DMS53 (cell line): ENCODE data around the gene PAFAH1B2.

Experiments
- DNase-seq: peaks from one replicate; lab custom pipeline; 2025; lab: John Stamatoyannopoulos, UW

Gene PAFAH1B2

GRCh38 chr11:117188620-117189081, 44.6 kb downstream of the PAFAH1B2 start:
- DNase-seq: no peak

GRCh38 chr11:117189191-117189940, 45.3 kb downstream of the PAFAH1B2 start:
- DNase-seq: no peak

- DNase-seq: no peak
Measured at GRCh38 chr11:117189941-117190544, 46.0 kb downstream of the PAFAH1B2 start.

- DNase-seq: no peak
Measured at GRCh38 chr11:117191680-117192400, 47.8 kb downstream of the PAFAH1B2 start.

- no peak for DNase-seq
Measured at GRCh38 chr11:117192401-117192875, 48.4 kb downstream of the PAFAH1B2 start.

- DNase-seq: no peak
Measured at GRCh38 chr11:117193130-117194020, 49.3 kb downstream of the PAFAH1B2 start.

- DNase-seq: no peak
Measured at GRCh38 chr11:117194267-117194666, 50.2 kb downstream of the PAFAH1B2 start.

GRCh38 chr11:117195258-117195657, 51.2 kb downstream of the PAFAH1B2 start:
- no peak for DNase-seq

GRCh38 chr11:117195761-117196160, 51.7 kb downstream of the PAFAH1B2 start:
- no peak for DNase-seq

GRCh38 chr11:117197006-117197405, 52.9 kb downstream of the PAFAH1B2 start:
- no peak for DNase-seq

- peak; percentile 17 for DNase-seq
Measured at GRCh38 chr11:117197516-117198456, 53.7 kb downstream of the PAFAH1B2 start.

GRCh38 chr11:117198613-117199012, 54.5 kb downstream of the PAFAH1B2 start:
- DNase-seq: no peak

GRCh38 chr11:117199053-117199915, 55.2 kb downstream of the PAFAH1B2 start, which contains the start of gene TAGLN:
Gene TAGLN, plus strand, starts transcription at chr11:117199370. Its CDS starts 3,644 bp downstream, at chr11:117203014.
- no peak for DNase-seq

- DNase-seq: no peak
Measured at GRCh38 chr11:117199916-117200812, 56.1 kb downstream of the PAFAH1B2 start.

GRCh38 chr11:117200813-117201657, 56.9 kb downstream of the PAFAH1B2 start:
- no peak for DNase-seq

- no peak for DNase-seq
Measured at GRCh38 chr11:117201658-117202305, 57.7 kb downstream of the PAFAH1B2 start.
